TTC549 (cell line): ENCODE results near the gene C1QTNF1.

Source experiments
- FAIRE-seq: peaks from 2 replicates; lab custom pipeline; 2012; peaks lifted over from hg19 to GRCh38; lab: Jason Lieb, UNC

C1QTNF1 gene

DNA sequence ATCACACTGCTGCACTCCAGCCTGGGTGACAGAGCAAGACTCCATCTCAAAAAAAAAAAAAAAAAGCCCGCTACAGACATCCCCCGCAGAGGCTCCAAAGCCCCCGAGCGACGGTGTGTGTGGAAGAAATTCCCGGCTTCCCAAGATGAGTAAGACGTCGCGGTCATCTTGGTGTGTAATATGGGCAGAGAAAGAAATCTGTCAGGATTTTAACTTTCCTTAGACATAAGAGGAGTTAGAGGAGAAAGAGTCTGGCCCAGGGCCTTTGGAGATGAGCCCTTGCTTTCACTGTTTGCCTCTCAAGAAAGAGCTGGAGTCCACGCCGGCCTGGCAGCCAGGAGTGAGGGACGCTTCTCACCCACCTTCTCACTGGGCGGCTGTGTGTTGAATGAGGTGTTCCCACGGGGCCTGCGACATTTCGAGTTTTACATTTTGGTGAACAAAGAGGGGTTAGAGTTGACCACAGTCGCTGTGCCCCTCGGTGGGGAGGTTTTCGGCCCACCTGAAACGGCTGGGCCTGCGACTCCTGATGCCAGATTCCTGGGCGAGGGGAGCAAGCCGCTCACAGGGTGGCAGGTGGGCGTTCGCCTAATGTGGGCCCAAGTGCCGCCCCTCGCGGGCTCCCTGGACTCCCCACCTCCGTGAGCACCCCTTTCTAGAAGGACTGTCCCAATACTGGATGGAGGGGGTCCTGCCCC, 17.9 kb downstream of the C1QTNF1 start:
- FAIRE-seq = no peak

DNA sequence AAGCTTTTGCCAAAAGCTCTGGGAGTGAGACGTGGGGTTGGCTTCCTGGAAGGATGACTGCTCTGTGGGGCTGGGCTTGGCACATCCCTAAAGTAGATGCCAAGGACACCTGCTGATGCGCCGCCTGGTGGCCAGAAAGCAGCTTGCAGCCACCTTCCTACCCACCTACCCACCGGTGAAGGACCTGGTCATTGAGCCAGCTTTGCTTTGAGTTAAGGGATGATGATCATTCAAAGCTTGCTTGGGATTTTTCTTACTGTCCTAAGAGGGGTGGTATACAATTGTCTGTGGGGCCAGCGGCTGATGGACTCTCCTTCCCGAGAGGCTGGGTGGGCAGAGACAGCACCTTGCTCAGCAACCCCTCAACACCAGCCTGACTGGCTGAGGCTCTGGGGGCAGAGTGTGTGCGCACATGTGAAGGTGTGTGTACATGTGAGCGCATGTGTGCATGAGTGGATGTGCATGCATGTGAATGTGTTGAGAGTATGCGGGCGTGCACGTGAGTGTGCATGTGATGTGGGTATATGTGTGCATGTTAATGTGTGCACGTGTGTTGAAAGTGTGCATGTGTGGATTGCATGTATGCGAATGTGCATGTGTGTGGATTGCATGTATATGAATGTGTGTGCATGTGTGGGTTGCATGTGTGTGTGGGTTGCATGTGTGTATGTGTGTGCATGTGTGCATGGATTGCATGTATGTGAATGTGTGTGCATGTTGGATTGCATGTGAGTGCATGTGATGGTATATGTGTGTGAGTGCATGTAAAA, 18.6 kb downstream of the C1QTNF1 start:
- FAIRE-seq = no peak

DNA sequence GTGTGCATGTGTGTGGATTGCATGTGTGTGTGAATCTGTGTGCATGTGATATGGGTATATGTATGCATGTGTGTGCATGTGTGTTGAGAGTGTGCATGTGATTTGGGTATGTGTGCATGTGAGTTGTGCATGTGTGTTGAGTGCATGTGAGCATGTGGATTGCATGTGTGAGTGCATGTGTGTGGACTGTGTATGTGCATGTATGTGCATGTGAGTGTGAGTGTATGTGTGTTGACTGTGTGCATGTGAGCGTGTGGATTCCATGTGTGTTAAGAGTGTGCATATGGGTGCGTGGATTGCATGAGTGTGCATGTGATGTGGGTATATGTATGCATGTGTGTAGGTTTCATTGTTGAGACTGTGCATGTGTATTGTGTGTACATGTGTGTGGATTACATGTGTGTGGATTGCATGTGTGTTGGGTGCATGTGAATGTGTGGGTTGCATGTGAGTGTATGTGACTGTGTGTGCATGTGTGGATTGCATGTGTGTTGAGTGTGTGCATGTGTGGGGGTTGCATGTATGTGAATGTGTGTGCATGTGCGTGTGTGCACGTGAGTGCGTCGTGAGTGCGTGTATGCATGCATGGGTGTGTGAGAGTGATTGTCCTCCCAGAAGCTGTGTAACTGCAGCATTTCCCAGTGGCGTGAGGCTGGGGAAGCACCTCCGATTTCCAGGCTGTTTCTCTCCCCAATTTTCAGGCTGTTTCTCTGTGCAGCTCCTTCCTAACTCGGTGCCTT, 19.4 kb downstream of the C1QTNF1 start:
- no peak for FAIRE-seq

DNA sequence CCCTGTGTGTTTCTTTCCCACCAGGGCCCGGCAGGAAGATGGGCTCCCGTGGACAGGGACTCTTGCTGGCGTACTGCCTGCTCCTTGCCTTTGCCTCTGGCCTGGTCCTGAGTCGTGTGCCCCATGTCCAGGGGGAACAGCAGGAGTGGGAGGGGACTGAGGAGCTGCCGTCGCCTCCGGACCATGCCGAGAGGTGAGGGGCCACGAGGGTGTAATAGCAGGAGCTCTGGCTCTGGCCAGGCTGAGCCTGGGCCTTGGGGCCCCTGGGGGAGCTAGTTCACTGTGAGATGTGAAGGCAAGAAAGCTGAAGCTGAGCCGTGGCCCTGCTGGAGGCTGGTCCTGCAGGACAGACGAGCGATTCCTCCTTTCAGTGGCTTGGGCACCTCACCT, 20.0 kb downstream of the C1QTNF1 start:
- no peak for FAIRE-seq

DNA sequence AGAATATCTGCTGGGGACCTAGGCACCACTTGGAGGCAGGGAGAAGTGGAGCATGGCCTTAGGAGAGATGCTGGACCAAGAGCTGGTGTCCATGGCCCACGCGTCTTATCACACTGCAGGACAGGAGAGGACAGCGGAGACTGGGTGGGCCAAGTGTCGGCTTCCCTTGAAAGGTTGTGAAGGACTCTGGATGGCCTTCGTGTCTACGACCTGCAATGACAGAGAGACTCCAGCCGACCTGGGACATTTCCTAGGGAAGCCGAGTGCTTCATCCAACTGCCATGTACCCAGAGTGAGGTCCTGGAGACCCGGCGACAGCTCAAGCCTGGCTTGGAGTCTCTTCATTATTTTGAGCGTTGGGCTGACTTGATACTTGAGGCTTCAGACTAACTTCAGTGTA, 20.5 kb downstream of the C1QTNF1 start:
- FAIRE-seq = no peak

DNA sequence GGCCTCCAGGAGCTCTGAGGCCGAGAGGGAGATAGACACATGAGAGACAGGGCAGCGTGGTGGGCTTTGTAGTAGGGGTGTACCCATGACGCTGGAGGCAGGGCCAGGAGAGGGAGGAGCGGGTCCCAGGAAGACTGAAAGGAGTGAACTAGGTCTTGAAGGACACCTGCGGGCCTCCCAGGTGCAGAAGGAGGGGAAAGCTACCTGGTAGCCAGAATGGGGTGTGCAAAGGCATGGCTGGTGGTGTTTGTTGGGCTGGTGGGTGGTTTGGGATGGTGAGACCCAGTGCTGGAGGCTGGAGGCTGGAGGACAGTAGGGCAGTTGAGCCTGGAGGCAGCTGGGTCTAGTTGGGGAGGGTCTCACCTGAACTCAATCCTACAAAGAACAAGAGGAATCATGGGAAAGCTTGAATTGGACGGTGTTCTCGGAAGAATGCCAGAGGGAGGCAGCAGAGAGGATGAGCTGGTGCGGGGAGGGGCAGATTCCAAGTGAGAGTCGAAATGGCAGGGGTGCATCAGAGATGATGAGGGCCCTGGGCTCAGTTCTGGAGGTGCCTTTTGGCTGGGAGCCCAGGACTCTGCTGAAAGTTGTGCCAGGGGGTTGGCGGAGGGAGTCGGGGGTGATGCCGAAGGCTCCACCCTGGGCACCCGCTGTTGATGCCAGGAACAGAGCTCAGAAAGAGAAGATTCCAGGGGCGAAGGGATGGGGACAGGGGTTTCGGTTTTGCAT, 21.2 kb downstream of the C1QTNF1 start:
- FAIRE-seq = no peak

DNA sequence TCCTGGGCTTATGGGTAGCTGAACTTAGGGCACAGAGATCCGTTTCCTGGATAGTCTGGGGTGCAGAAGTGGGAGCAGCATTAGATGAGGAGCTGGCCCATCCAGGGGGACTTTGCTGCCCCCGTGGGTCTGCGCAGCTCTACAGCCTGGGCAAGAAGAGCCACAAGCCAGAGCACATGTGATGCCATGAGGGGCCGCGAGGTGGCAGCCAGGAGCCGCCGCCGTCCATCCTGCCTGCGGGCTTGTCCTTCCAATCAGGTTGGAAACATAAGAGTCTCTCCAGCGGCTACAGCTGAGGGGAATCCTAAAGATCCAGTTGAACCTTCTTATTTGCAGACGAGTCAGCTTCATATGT, 21.9 kb downstream of the C1QTNF1 start:
- FAIRE-seq = no peak

DNA sequence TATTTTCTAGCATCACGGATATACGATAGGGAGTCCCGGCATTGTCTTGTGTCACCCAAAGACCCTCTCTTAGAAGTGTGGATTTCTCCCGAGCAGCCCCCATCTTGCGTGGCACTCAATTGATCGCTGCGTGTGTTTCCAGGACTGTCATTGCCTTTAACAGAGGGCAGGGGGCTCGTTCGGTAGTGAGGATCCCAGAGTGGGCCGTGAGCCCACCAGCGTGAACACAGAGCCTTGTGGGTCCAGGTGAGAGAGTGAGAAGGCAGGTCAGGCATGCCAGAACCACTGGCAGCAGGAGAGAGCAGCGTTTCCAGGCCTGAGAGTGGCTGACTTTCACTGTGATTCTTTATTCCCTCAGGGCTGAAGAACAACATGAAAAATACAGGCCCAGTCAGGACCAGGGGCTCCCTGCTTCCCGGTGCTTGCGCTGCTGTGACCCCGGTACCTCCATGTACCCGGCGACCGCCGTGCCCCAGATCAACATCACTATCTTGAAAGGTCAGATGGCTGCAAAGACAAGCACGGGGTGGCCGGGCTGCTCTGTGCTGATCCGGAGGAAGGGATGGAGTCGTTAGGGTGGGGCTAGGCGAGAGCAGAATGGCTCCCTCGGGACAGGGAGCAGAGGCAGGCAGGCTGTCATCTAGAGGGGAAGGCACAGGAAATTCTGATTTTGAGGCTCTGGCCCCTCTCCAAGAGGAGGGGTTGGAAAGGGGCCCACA, 22.4 kb downstream of the C1QTNF1 start:
- no peak for FAIRE-seq

DNA sequence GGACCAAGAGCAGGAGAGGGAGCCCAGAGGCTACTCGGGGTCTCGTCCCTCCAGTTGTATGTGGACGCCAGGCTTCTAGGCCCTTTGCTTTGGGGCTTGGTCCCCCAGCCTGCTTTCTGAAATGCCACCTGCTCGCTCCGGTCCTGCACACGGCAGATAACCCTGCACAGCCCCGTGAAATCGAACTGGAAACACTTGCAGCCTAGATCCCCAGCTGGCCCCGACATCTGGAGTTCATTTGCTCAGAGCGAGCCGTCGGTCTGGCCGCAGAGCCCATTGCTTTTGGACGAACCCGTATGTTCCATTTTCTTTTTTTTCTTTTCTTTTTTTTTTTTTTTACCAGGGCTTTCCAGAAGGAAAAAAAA, 22.9 kb downstream of the C1QTNF1 start:
- FAIRE-seq = no peak

DNA sequence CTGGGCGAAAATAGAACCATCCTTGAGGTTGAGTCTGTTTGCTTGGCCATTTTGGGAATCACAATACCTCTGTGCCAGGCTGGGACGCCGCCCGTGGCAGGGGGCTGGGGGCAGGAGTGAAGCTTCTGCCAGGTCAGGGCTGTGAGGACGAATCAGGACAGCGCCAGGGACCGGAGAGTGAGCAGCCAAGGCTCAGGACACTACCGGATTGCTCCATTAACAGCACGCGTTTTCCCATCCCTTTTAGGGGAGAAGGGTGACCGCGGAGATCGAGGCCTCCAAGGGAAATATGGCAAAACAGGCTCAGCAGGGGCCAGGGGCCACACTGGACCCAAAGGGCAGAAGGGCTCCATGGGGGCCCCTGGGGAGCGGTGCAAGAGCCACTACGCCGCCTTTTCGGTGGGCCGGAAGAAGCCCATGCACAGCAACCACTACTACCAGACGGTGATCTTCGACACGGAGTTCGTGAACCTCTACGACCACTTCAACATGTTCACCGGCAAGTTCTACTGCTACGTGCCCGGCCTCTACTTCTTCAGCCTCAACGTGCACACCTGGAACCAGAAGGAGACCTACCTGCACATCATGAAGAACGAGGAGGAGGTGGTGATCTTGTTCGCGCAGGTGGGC, 23.4 kb downstream of the C1QTNF1 start:
- no peak for FAIRE-seq

DNA sequence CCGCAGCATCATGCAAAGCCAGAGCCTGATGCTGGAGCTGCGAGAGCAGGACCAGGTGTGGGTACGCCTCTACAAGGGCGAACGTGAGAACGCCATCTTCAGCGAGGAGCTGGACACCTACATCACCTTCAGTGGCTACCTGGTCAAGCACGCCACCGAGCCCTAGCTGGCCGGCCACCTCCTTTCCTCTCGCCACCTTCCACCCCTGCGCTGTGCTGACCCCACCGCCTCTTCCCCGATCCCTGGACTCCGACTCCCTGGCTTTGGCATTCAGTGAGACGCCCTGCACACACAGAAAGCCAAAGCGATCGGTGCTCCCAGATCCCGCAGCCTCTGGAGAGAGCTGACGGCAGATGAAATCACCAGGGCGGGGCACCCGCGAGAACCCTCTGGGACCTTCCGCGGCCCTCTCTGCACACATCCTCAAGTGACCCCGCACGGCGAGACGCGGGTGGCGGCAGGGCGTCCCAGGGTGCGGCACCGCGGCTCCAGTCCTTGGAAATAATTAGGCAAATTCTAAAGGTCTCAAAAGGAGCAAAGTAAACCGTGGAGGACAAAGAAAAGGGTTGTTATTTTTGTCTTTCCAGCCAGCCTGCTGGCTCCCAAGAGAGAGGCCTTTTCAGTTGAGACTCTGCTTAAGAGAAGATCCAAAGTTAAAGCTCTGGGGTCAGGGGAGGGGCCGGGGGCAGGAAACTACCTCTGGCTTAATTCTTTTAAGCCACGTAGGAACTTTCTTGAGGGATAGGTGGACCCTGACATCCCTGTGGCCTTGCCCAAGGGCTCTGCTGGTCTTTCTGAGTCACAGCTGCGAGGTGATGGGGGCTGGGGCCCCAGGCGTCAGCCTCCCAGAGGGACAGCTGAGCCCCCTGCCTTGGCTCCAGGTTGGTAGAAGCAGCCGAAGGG, 24.2 kb downstream of the C1QTNF1 start:
- FAIRE-seq = no peak

DNA sequence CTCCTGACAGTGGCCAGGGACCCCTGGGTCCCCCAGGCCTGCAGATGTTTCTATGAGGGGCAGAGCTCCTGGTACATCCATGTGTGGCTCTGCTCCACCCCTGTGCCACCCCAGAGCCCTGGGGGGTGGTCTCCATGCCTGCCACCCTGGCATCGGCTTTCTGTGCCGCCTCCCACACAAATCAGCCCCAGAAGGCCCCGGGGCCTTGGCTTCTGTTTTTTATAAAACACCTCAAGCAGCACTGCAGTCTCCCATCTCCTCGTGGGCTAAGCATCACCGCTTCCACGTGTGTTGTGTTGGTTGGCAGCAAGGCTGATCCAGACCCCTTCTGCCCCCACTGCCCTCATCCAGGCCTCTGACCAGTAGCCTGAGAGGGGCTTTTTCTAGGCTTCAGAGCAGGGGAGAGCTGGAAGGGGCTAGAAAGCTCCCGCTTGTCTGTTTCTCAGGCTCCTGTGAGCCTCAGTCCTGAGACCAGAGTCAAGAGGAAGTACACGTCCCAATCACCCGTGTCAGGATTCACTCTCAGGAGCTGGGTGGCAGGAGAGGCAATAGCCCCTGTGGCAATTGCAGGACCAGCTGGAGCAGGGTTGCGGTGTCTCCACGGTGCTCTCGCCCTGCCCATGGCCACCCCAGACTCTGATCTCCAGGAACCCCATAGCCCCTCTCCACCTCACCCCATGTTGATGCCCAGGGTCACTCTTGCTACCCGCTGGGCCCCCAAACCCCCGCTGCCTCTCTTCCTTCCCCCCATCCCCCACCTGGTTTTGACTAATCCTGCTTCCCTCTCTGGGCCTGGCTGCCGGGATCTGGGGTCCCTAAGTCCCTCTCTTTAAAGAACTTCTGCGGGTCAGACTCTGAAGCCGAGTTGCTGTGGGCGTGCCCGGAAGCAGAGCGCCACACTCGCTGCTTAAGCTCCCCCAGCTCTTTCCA, 25.1 kb downstream of the C1QTNF1 start:
- FAIRE-seq = no peak

DNA sequence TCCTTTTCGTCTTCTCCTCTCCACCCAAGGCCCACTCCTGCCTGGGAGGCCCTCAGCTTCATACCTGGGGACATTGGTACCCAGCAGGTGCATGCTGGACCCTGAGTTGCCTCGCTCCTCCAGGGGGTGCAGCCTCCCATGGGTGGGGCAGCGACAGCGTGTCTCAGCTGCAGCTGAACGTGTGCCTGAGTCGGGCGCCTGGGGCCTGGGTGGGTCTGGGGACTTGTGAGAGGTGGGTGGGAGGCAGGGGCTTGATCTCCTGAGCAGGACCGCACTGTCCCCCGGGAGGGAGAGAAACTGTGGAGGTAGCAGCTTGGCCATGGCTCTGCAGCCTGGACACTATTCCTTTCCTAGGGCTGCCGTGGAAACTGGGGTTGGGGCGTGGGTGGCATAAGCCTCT, 25.9 kb downstream of the C1QTNF1 start:
- no peak for FAIRE-seq

DNA sequence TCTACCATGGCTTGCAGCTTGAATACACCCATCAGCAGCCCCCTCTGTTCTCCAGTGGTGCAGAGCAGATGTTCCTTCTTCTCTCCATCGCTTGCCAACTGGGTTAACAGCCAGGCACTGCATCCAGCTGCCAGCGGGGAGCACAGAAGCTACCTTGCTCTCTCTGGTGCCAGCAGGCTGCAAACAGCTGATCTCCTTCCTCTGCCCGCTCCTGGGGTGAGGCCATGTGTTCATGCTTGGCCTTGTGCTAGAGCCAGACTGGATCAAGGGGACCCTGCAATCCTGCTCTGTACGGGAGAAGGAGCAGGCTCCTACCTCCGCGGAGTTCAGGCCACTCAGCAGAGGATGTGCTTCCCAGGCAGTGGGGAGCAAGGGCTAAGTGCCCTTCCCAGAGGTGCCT, 26.6 kb downstream of the C1QTNF1 start:
- FAIRE-seq = no peak

DNA sequence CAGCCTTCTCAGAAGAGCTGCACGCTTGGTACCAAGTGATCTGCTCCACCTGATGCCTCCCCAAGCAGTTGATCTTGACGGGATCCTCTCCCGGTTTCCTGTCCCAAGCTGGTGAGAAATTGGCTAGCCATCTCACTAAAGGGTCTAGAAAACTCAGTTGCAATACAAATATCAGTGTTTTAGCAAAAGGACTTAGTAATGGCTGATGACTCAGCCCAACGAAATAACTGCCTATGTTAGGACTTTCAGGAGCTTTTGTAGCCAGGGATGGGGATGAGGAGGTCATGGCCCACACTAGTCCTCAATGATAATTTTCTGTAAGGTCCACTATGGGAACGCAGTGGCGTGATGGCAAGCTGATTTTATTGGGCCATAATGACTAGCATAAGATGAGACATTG, 27.3 kb downstream of the C1QTNF1 start:
- no peak for FAIRE-seq

DNA sequence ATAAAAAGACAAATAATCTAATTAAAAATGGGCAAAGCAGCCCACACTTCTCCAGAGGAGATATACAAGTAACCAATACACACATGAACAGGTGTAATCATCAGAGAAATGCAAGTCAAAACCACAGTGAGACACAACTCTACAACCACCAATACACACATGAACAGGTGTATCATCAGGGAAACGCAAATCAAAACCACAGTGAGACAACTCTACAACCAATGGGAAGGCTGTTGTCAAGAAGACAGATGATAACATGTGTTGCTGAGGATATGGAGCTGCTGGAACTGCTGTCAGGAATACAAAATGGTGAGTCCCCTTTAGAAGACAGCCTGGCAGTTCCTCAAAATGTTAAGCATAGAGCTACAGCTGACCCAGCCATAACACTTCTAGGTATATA, 28.2 kb downstream of the C1QTNF1 start:
- no peak for FAIRE-seq

DNA sequence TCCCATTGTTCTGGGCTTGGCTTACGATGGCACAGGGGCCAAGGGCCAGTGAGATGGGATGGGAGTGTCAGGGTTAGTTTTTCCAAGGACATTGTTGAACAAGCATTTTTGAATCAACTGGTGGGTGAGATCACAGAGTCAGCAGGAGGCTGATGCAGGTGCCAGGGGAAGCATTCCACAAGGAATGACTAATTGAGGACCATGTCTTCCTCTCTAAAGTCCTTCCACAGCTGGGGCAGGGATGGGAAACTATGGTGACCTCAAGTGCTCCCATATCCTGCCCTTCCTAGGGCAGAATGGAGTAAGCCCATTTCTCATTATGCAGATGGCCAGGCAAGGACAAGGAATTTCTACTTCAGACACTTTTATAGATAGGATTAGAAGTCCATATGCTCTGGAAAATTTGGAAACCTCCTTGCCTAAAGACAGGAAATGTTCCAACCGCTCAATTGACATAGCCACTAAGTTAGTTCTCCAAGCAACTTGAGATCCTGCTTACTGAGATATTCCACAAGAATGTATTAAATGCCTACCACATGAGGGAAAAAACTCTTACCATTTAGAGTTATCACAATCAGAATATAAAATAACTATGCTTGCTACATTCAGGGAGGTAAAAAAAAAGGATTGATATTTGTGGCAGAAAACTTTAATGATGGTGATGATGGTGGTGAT, 29.4 kb downstream of the C1QTNF1 start:
- FAIRE-seq = no peak

DNA sequence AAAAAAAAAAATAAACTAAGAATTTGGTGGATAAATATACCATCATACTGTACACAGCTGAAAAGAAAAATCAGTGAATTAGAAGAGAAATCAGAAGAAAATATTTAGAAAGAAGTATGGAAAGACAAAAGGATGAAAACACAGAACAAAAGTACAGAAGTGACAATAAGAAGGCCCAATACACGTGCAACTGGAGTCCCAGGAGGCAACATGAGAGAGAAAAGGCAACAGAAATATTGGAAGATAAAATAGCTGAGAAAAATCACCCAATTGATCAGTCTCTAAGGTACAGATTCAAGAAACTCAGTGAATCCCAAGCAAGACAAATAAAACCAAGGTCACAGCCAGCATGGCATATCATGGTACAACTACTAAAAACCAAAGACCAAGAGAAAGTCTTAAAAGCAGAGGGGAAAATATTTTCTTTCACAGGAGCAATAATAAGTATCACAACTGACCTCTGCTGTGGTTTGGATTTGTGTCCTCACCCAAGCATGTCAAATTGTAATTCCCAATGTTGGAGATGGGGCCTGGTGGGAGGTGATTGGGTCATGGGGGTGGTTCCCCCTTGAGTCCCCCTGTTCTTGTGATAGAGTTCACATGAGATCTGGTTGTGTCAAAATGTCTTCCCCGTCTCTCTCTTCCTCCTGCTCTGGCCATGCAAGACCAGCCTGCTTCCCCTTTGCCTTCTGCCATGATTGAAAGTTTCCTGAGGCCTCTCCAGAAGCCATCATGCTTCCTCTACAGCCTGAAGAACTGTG, 30.4 kb downstream of the C1QTNF1 start:
- FAIRE-seq = no peak
